H9 (cell line): ENCODE results near the gene CERS6. TPM values are rescaled to one million over a fixed set of nuclear protein-coding genes. Genes with fewer than 3 reads are reported as not detected.

Experiments
- DNase-seq: peaks from one replicate; pipeline ENCODE4 v3.0.0-alpha.2; 2017
- H2AFZ ChIP-seq: one replicate; pipeline ENCODE4 v1.6.1; 2013; ENCODE audit warnings: mild to moderate bottlenecking, low read length, control low read depth, moderate library complexity
- H2AK5ac ChIP-seq: 2 replicates; pipeline ENCODE4 v1.6.1; 2013; ENCODE audit warnings: low read length, control low read depth, mixed read lengths; ENCODE audit not compliant: insufficient read length
- H2BK120ac ChIP-seq: one replicate; pipeline ENCODE4 v1.6.1; 2013; ENCODE audit warnings: low read depth, mild to moderate bottlenecking, low read length, control low read depth, inconsistent platforms; ENCODE audit not compliant: poor library complexity, severe bottlenecking
- H2BK12ac ChIP-seq: 2 replicates; pipeline ENCODE4 v1.6.1; 2013; ENCODE audit warnings: low read length, control low read depth, mixed read lengths, low read depth; ENCODE audit not compliant: insufficient read length
- H2BK15ac ChIP-seq: 2 replicates; pipeline ENCODE4 v1.6.1; 2013; ENCODE audit warnings: low read depth, low read length, control low read depth
- H2BK20ac ChIP-seq: one replicate; pipeline ENCODE4 v1.6.1; 2013; ENCODE audit warnings: low read depth, mild to moderate bottlenecking, low read length, control low read depth, inconsistent platforms; ENCODE audit not compliant: poor library complexity, severe bottlenecking
- H2BK5ac ChIP-seq: 2 replicates; pipeline ENCODE4 v1.6.1; 2013; ENCODE audit warnings: low read length, control low read depth, mixed read lengths; ENCODE audit not compliant: insufficient read length
- H3K14ac ChIP-seq: 2 replicates; pipeline ENCODE4 v1.6.1; 2013; ENCODE audit warnings: low read length, control low read depth; ENCODE audit not compliant: insufficient read depth
- H3K18ac ChIP-seq: 2 replicates; pipeline ENCODE4 v1.6.1; 2013; ENCODE audit warnings: low read depth, mild to moderate bottlenecking, mixed read lengths, low read length, control low read depth; ENCODE audit not compliant: insufficient read length
- H3K23ac ChIP-seq: 2 replicates; pipeline ENCODE4 v1.6.1; 2013; ENCODE audit warnings: low read length, control low read depth, mixed read lengths, low read depth; ENCODE audit not compliant: insufficient read length
- H3K23me2 ChIP-seq: 2 replicates; pipeline ENCODE4 v1.6.1; 2013; ENCODE audit warnings: low read depth, mild to moderate bottlenecking, mixed read lengths, low read length, control low read depth; ENCODE audit not compliant: insufficient read length, poor library complexity, severe bottlenecking
- H3K27ac ChIP-seq: 2 replicates; pipeline ENCODE4 v1.5.1; 2013; ENCODE audit warnings: low read length, control low read depth, mixed read lengths, low read depth; ENCODE audit not compliant: insufficient read length
- H3K27me3 ChIP-seq: 2 replicates; pipeline ENCODE4 v1.6.1; 2013; ENCODE audit warnings: low read length, control low read depth, inconsistent platforms; ENCODE audit not compliant: insufficient read depth
- H3K4ac ChIP-seq: 2 replicates; pipeline ENCODE4 v1.6.1; 2013; ENCODE audit warnings: low read depth, mild to moderate bottlenecking, control low read depth, inconsistent platforms, low read length, moderate library complexity
- H3K4me1 ChIP-seq: 2 replicates; pipeline ENCODE4 v1.6.1; 2013; ENCODE audit warnings: low read length, control low read depth, inconsistent platforms; ENCODE audit not compliant: insufficient read depth
- H3K4me2 ChIP-seq: 2 replicates; pipeline ENCODE4 v1.6.1; 2013; ENCODE audit warnings: low read length, control low read depth, mixed read lengths; ENCODE audit not compliant: insufficient read length, insufficient read depth
- H3K56ac ChIP-seq: 2 replicates; pipeline ENCODE4 v1.6.1; 2013; ENCODE audit warnings: low read depth, mild to moderate bottlenecking, mixed read lengths, low read length, control low read depth; ENCODE audit not compliant: insufficient read length
- H3K79me1 ChIP-seq: 2 replicates; pipeline ENCODE4 v1.6.1; 2013; ENCODE audit warnings: low read depth, mild to moderate bottlenecking, moderate library complexity, low read length, control low read depth, inconsistent platforms; ENCODE audit not compliant: insufficient read depth, poor library complexity, severe bottlenecking
- H3K79me2 ChIP-seq: 2 replicates; pipeline ENCODE4 v1.6.1; 2013; ENCODE audit warnings: low read length, control low read depth, inconsistent platforms; ENCODE audit not compliant: insufficient read depth
- H3K9ac ChIP-seq: 2 replicates; pipeline ENCODE4 v1.6.1; 2013; ENCODE audit warnings: low read length, control low read depth, mixed read lengths; ENCODE audit not compliant: insufficient read length; ENCODE audit errors: extremely low read depth
- H3K9me3 ChIP-seq: one replicate; pipeline ENCODE4 v1.6.1; 2013; ENCODE audit warnings: low read depth, low read length, inconsistent platforms; ENCODE audit not compliant: control insufficient read depth
- H3T11ph ChIP-seq: one replicate; pipeline ENCODE4 v1.6.1; 2013; ENCODE audit warnings: mild to moderate bottlenecking, low read length, control low read depth, inconsistent platforms
- H4K20me1 ChIP-seq: one replicate; pipeline ENCODE4 v1.6.1; 2013; ENCODE audit not compliant: control insufficient read depth, insufficient read length, insufficient read depth
- H4K5ac ChIP-seq: 2 replicates; pipeline ENCODE4 v1.6.1; 2013; ENCODE audit warnings: low read depth, mild to moderate bottlenecking, mixed read lengths, low read length, control low read depth; ENCODE audit not compliant: insufficient read length
- H4K8ac ChIP-seq: replicated peaks from 2 replicates; pipeline ENCODE4 v1.6.1; 2013; ENCODE audit warnings: low read length, control low read depth, mixed read lengths, low read depth; ENCODE audit not compliant: insufficient read length
- H4K91ac ChIP-seq: 2 replicates; pipeline ENCODE4 v1.6.1; 2013; ENCODE audit warnings: low read depth, mild to moderate bottlenecking, moderate library complexity, mixed read lengths, low read length, control low read depth; ENCODE audit not compliant: insufficient read length
- H3K27ac Mint-ChIP-seq, 3 experiments: 2 replicates in 2 of 3; 3 replicates in 1 of 3; pipeline ENCODE4 v1.8.0; 2020 to 2021; ENCODE audit warnings: mixed read lengths in 3 of 3, mild to moderate bottlenecking in 1 of 3, moderate library complexity in 1 of 3
- H3K27me3 Mint-ChIP-seq: 2 replicates; pipeline ENCODE4 v1.8.0; 2021; ENCODE audit warnings: low read depth, mild to moderate bottlenecking, moderate library complexity, mixed read lengths
- H3K36me3 Mint-ChIP-seq, 3 experiments: 2 replicates in 2 of 3; 3 replicates in 1 of 3; pipeline ENCODE4 v1.8.0; 2020 to 2021; ENCODE audit warnings: low read depth in 3 of 3, mixed read lengths in 3 of 3; ENCODE audit not compliant: insufficient read depth in 1 of 3
- H3K4me1 Mint-ChIP-seq, 2 experiments: 2 replicates each; pipeline ENCODE4 v1.8.0; 2020; ENCODE audit warnings: mixed read lengths in 2 of 2
- H3K4me3 Mint-ChIP-seq, 2 experiments: 2 replicates in 1 of 2; 3 replicates in 1 of 2; pipeline ENCODE4 v1.8.0; 2020 to 2021; ENCODE audit warnings: mild to moderate bottlenecking in 2 of 2, mixed read lengths in 2 of 2, moderate library complexity in 1 of 2
- H3K9me3 Mint-ChIP-seq, 2 experiments: 2 replicates in 1 of 2; 3 replicates in 1 of 2; pipeline ENCODE4 v1.8.0; 2020; ENCODE audit warnings: mild to moderate bottlenecking in 2 of 2, mixed read lengths in 2 of 2, moderate library complexity in 1 of 2
- WGBS: extraction: QIAGEN DNeasy Blood & Tissue Kit; methylation state at CpG from one replicate; pipeline ENCODE4 v1.1.7; 2013; ENCODE audit warnings: missing lambda C conversion rate, low lambda C conversion rate, mixed read lengths; ENCODE audit not compliant: insufficient read length; ENCODE audit errors: extremely low coverage; 5-methylcytosine and 5-hydroxymethylcytosine counted together
- total RNA-seq: library from RNA; stranded (reverse); gene quantifications from 2 replicates; pipeline ENCODE4 v1.2.1, GENCODE V29; 2021
- TF ChIP-seq, protein P1 (sequence below): fragments of 200-600 bp; sonication (generic); conservative IDR thresholded peaks from 3 replicates; pipeline ENCODE4 v1.8.0; 2021; ENCODE audit warnings: antibody characterized with exemption, mild to moderate bottlenecking

The CERS6 gene
- total RNA-seq, 1 experiment from 2014 or later, result 17.7 TPM

DNA sequence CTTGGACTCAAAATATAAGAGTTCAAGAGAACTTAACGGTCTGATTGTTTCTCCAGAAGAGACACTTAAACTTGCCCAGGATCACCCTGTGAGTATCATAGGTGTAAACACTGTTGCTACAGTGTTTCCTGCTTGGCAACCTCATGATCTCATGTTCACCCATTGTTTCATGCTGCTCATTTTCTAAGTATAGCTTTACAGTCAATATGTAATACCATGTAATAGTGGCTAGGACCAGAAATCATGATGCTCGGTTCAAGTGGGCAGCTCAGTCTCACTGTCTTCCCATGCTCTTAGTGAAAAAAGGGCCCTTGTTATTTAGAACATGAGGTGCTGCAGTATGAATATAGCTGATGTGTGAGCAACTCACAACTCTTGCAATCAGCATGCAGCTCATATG lies 157.5 kb downstream of the CERS6 start:
- Histone ChIP-seq H4K20me1 (no peaks in the 10 kb centered on the region), H2BK15ac (no peak overlapping the region), H3K56ac (no peak overlapping the region), H2BK5ac (no peak overlapping the region), H3K9me3 (no peaks in the 10 kb centered on the region), H3K14ac (no peak overlapping the region), H3K4me1 (no peaks in the 10 kb centered on the region), H3K4me2 (no peak overlapping the region), H2BK20ac (no peak overlapping the region), H3K27me3 (no peaks in the 10 kb centered on the region), H3K23ac (no peak overlapping the region), H2AFZ (no peak overlapping the region), H4K5ac (no peak overlapping the region), H2AK5ac (no peak overlapping the region), H4K8ac (no peak overlapping the region), H3T11ph (no peak overlapping the region), H2BK12ac (no peak overlapping the region), H3K18ac (no peak overlapping the region), H3K27ac (no peak overlapping the region), H3K4ac (no peak overlapping the region), H4K91ac (no peak overlapping the region), H2BK120ac (no peak overlapping the region), H3K79me1 (no peaks in the 10 kb centered on the region), H3K23me2 (no peaks in the 10 kb centered on the region), H3K9ac (no peak overlapping the region), H3K79me2 (peaks cover 2% of the 10 kb centered on the region; the same call in 1 of the 2 replicates)
- Mint-ChIP-seq H3K4me1 (peaks cover 2 to 5% of the 10 kb centered on the region in 2 experiments; a peak in 3 of 4 replicates), H3K27ac (no peak overlapping the region), H3K27me3 (no peaks in the 10 kb centered on the region), H3K4me3 (no peak overlapping the region), H3K9me3 (peaks cover 13 to 28% of the 10 kb centered on the region in 2 experiments; a peak in 4 of 5 replicates), H3K36me3 (peaks cover 19 to 55% (median 23%) of the 10 kb centered on the region in 3 experiments)
- TF ChIP-seq, protein P1, sequence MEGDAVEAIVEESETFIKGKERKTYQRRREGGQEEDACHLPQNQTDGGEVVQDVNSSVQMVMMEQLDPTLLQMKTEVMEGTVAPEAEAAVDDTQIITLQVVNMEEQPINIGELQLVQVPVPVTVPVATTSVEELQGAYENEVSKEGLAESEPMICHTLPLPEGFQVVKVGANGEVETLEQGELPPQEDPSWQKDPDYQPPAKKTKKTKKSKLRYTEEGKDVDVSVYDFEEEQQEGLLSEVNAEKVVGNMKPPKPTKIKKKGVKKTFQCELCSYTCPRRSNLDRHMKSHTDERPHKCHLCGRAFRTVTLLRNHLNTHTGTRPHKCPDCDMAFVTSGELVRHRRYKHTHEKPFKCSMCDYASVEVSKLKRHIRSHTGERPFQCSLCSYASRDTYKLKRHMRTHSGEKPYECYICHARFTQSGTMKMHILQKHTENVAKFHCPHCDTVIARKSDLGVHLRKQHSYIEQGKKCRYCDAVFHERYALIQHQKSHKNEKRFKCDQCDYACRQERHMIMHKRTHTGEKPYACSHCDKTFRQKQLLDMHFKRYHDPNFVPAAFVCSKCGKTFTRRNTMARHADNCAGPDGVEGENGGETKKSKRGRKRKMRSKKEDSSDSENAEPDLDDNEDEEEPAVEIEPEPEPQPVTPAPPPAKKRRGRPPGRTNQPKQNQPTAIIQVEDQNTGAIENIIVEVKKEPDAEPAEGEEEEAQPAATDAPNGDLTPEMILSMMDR, result no peak
- no CpG with 5 or more reads among the region's 2 CpGs for WGBS
- DNase-seq, result no peak
